ENCODE measurements around the gene KIZ. TPM values are rescaled to one million over a fixed set of nuclear protein-coding genes. Genes with fewer than 3 reads are reported as not detected.
"Not testable (repeated sequence)": the region's sequence is repeated elsewhere in the genome, so short reads cannot be mapped to it uniquely, and the experiment has no call there.

The KIZ gene
- total RNA-seq, 1 experiment from 2014 or later = 13.4 TPM

- no peaks in the 10 kb centered on the region for H3K4me1 ChIP-seq (ENCODE audit: insufficient read depth, low read length)
- no peaks in the 10 kb centered on the region; the same call in 1 of the 2 replicates for H3K36me3 ChIP-seq (ENCODE audit: low read depth, low read length)
- no peak overlapping the region for H3K9ac ChIP-seq (ENCODE audit: low read length)
- DNase-seq = no peak
- no peak overlapping the region for H3K27ac ChIP-seq (ENCODE audit: low read length)
- no TSS peak for BruUV-seq (replicated peaks)
- no peak overlapping the region for H2AFZ ChIP-seq (ENCODE audit: low read length)
- H3K9me3 ChIP-seq (ENCODE audit: low read length) = no peaks in the 10 kb centered on the region
- ATAC-seq = no peak
- H3K79me2 ChIP-seq (ENCODE audit: low read length) = no peaks in the 10 kb centered on the region
- no peaks in the 10 kb centered on the region for H4K20me1 ChIP-seq (ENCODE audit: low read length)
- no peak overlapping the region for H3K4me2 ChIP-seq (ENCODE audit: low read length)
- POLR2A ChIA-PET (ENCODE audit: unreplicated experiment) = no interaction called here
- no peaks in the 10 kb centered on the region for H3F3A ChIP-seq (ENCODE audit: low read length, unreplicated experiment)
- TF ChIP-seq EZH2phosphoT487 (IDR thresholded peaks at IDR 0.05; ENCODE audit: borderline replicate concordance, low read length) = no peak
- TF ChIP-seq CTCF (conservative IDR thresholded peaks at IDR 0.05; ENCODE audit: low read depth, low read length) = no peak
- TF ChIP-seq EZH2 (IDR thresholded peaks at IDR 0.05; ENCODE audit: low read length, unreplicated experiment) = no peak
- intact Hi-C loops (cut with micrococcal nuclease) = no loop called here
- no peaks in the 10 kb centered on the region for H3K27me3 ChIP-seq (ENCODE audit: low read length)
- CTCF ChIA-PET = no interaction called here
- no peak overlapping the region for H3K4me3 ChIP-seq (ENCODE audit: low read length)
- no peaks in the 10 kb centered on the region for H3K9me2 ChIP-seq (replicated peaks; ENCODE audit: low read length)
Measured at GRCh38 chr20:21166801-21167200, 40.9 kb downstream of the KIZ start.

GRCh38 chr20:21167261-21167660, 41.4 kb downstream of the KIZ start:
- no peaks in the 10 kb centered on the region for H3K9me2 ChIP-seq (replicated peaks; ENCODE audit: low read length)
- intact Hi-C loops (cut with micrococcal nuclease) = no loop called here
- H3K27me3 ChIP-seq (ENCODE audit: low read length) = no peaks in the 10 kb centered on the region
- H3K36me3 ChIP-seq (ENCODE audit: low read depth, low read length) = no peaks in the 10 kb centered on the region
- ChIA-PET POLR2A (ENCODE audit: unreplicated experiment) (no interaction called here), CTCF (no interaction called here)
- H2AFZ ChIP-seq (ENCODE audit: low read length) = no peak overlapping the region
- H3K4me1 ChIP-seq (ENCODE audit: insufficient read depth, low read length) = no peaks in the 10 kb centered on the region
- no peaks in the 10 kb centered on the region for H3K9me3 ChIP-seq (ENCODE audit: low read length)
- H3K9ac ChIP-seq (ENCODE audit: low read length) = no peak overlapping the region
- H3F3A ChIP-seq (ENCODE audit: low read length, unreplicated experiment) = no peaks in the 10 kb centered on the region
- no peak for DNase-seq
- H3K4me3 ChIP-seq (ENCODE audit: low read length) = no peak overlapping the region
- ATAC-seq = no peak
- H3K27ac ChIP-seq (ENCODE audit: low read length) = no peak overlapping the region
- no peak for TF ChIP-seq CTCF (conservative IDR thresholded peaks at IDR 0.05; ENCODE audit: low read depth, low read length)
- H3K79me2 ChIP-seq (ENCODE audit: low read length) = no peaks in the 10 kb centered on the region
- no peaks in the 10 kb centered on the region for H4K20me1 ChIP-seq (ENCODE audit: low read length)
- no peak overlapping the region for H3K4me2 ChIP-seq (ENCODE audit: low read length)
- BruUV-seq (replicated peaks) = no TSS peak

GRCh38 chr20:21168061-21168460, 42.2 kb downstream of the KIZ start:
- H3K36me3 ChIP-seq (ENCODE audit: low read depth, low read length); ATAC-seq; CTCF ChIA-PET: not testable (repeated sequence)

More at GRCh38 chr20:21168061-21168460, 42.2 kb downstream of the KIZ start:
- H3K9ac ChIP-seq (ENCODE audit: low read length); H3K79me2 ChIP-seq (ENCODE audit: low read length); H4K20me1 ChIP-seq (ENCODE audit: low read length); H3K9me3 ChIP-seq (ENCODE audit: low read length); DNase-seq; H3K27ac ChIP-seq (ENCODE audit: low read length); POLR2A ChIA-PET (ENCODE audit: unreplicated experiment); BruUV-seq (replicated peaks); H3K4me3 ChIP-seq (ENCODE audit: low read length); H3K27me3 ChIP-seq (ENCODE audit: low read length); H2AFZ ChIP-seq (ENCODE audit: low read length); H3F3A ChIP-seq (ENCODE audit: low read length, unreplicated experiment); H3K9me2 ChIP-seq (replicated peaks; ENCODE audit: low read length); H3K4me2 ChIP-seq (ENCODE audit: low read length); intact Hi-C loops (cut with micrococcal nuclease); H3K4me1 ChIP-seq (ENCODE audit: insufficient read depth, low read length): not testable (repeated sequence)
